Spleen (tissue), 11 donors: ENCODE results near the gene GIPC1. TPM values are rescaled to one million over a fixed set of nuclear protein-coding genes. Genes with fewer than 3 reads are reported as not detected.

Source experiments
- DNase-seq: peaks from one replicate; pipeline ENCODE4 v3.0.0-alpha.2; 2020
- H3K27ac ChIP-seq, 8 donors: fragments of 200-600 bp; sonication (generic) in 7 of 8; 1 replicate in 4 of 8; 2 replicates in 4 of 8; pipeline versions ENCODE4 v1.5.0 to v1.8.0; 2016 to 2021; ENCODE audit warnings: inconsistent platforms in 4 of 8, mild to moderate bottlenecking in 4 of 8, moderate library complexity in 1 of 8
- H3K27me3 ChIP-seq, 7 donors: fragments of 200-600 bp; sonication (generic) in 6 of 7; replicated peaks in 1 of 7; 1 replicate in 4 of 7; 2 replicates in 3 of 7; pipeline versions ENCODE4 v1.5.0 to v1.8.0; 2016 to 2021; ENCODE audit warnings: inconsistent platforms in 3 of 7, mild to moderate bottlenecking in 1 of 7
- H3K36me3 ChIP-seq, 6 donors: fragments of 200-600 bp; sonication (generic) in 5 of 6; 1 replicate in 4 of 6; 2 replicates in 2 of 6; pipeline versions ENCODE4 v1.5.0 to v1.8.0; 2016 to 2021; ENCODE audit warnings: inconsistent platforms in 2 of 6
- H3K4me1 ChIP-seq, 6 donors: fragments of 200-600 bp; sonication (generic) in 5 of 6; 1 replicate in 3 of 6; 2 replicates in 3 of 6; pipeline versions ENCODE4 v1.5.0 to v1.8.0; 2016 to 2021; ENCODE audit warnings: inconsistent platforms in 3 of 6
- H3K4me3 ChIP-seq, 8 donors: fragments of 200-600 bp; sonication (generic) in 7 of 8; 1 replicate in 4 of 8; 2 replicates in 4 of 8; pipeline versions ENCODE4 v1.5.0 to v1.8.0; 2016 to 2021; ENCODE audit warnings: inconsistent platforms in 4 of 8, mild to moderate bottlenecking in 4 of 8, moderate library complexity in 2 of 8
- H3K9me3 ChIP-seq, 8 donors: fragments of 200-600 bp; sonication (generic) in 7 of 8; 1 replicate in 4 of 8; 2 replicates in 4 of 8; pipeline versions ENCODE4 v1.5.0 to v1.8.0; 2016 to 2021; ENCODE audit warnings: inconsistent platforms in 4 of 8
- POLR2A ChIP-seq, 3 donors: fragments of 450-650 bp; IDR thresholded peaks; one replicate each; pipeline ENCODE4 v1.5.1; 2017; ENCODE audit warnings: antibody characterized with exemption in 3 of 3, mild to moderate bottlenecking in 1 of 3
- POLR2AphosphoS5 ChIP-seq, 3 donors: sonication (generic); formaldehyde crosslinking; IDR thresholded peaks; one replicate each; pipeline ENCODE4 v1.5.1; 2017; ENCODE audit warnings: antibody characterized with exemption in 3 of 3
- WGBS, 5 donors: extraction: QIAGEN DNeasy Blood & Tissue Kit in 3 of 5; methylation state at CpG; one replicate each; pipeline versions ENCODE4 v1.1.5 to v1.1.7; 2013 to 2018; 5-methylcytosine and 5-hydroxymethylcytosine counted together
- intact Hi-C: fragments of 100-400 bp; cut with DNase I; formaldehyde crosslinking; loops from one replicate; pipeline ENCODE4 v1.15.0; 2023; ENCODE audit warnings: low total_unique reads
- polyA plus RNA-seq, 3 donors: library from polyadenylated mRNA; stranded (reverse); fragments of 200-250 nt; gene quantifications; one replicate each; pipeline ENCODE4 v1.2.1, GENCODE V29; 2013
- total RNA-seq, 7 donors: library from RNA; depleted of rRNA in 3 of 7; stranded (reverse); fragments of >200 nt in 3 of 7; fragmentation: NEBNext Ultra II Directional in 4 of 7; extraction: Animal tissue kit (Norgen Biotek cat#: 25700) in 4 of 7; gene quantifications; one replicate each; pipeline versions ENCODE4 v1.1.0 to v1.2.1, GENCODE V29; 2016 to 2021
- TF ChIP-seq, protein P1 (sequence below), 11 experiments: fragments of 200-600 bp in 7 of 11; fragments of 450-650 bp in 4 of 11; sonication (generic) in 4 of 11; IDR thresholded peaks in 8 of 11; conservative IDR thresholded peaks in 3 of 11; 1 replicate in 7 of 11; 2 replicates in 4 of 11; pipeline versions ENCODE4 v1.4.0 to v1.8.0; 2016 to 2021; ENCODE audit warnings: antibody characterized with exemption in 11 of 11, inconsistent platforms in 4 of 11, mild to moderate bottlenecking in 1 of 11
- donor health status: healthy with polysubstance abuse.
- donor health status: DM: no; HTN: no; CAD: no; lungs with moderate emphysema.
- donor health status: DM: no; HTN: no; CAD: no.
- donor health status: Bipolar disorder and iron deficiency.
- donor health status: healthy.
- donor health status: DM: no; HTN: no; CAD: no.
- donor health status: DM: yes; HTN: yes; CAD: no.

GIPC1 gene
- total and polyA plus RNA-seq, 10 donors, result 17.1 to 58.1 (median 30.7) TPM

DNA sequence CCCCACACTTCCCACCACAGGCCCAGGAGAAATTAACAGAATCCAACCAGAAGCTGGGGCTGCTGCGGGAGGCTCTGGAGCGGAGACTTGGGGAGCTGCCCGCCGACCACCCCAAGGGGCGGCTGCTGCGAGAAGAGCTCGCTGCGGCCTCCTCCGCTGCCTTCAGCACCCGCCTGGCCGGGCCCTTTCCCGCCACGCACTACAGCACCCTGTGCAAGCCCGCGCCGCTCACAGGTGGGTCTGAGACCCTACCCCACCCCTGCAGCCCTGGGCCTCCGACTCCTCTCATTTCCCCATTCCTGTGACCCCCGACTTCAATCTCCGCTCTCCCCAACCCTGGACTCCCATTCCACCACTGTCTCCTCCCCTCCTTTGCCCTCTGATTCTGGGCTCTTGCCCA, 45.1 kb downstream of the GIPC1 start:
- Histone ChIP-seq H3K27ac (no peak overlapping the region), H3K36me3 (peaks cover 4 to 100% (median 99%) of the 10 kb centered on the region in 6 donors), H3K9me3 (no peaks in the 10 kb centered on the region), H3K4me1 (peaks cover 0 to 8% (median 0%) of the 10 kb centered on the region in 6 donors), H3K4me3 (no peak overlapping the region), H3K27me3 (no peaks in the 10 kb centered on the region)
- intact Hi-C loops, result no loop called here
- WGBS, 5 donors, result 96 to 99% (median 98%) methylated on average over 7 to 19 of the region's 19 CpGs
- TF ChIP-seq POLR2AphosphoS5 (IDR thresholded peaks at IDR 0.05), result no peak
- TF ChIP-seq, protein P1, sequence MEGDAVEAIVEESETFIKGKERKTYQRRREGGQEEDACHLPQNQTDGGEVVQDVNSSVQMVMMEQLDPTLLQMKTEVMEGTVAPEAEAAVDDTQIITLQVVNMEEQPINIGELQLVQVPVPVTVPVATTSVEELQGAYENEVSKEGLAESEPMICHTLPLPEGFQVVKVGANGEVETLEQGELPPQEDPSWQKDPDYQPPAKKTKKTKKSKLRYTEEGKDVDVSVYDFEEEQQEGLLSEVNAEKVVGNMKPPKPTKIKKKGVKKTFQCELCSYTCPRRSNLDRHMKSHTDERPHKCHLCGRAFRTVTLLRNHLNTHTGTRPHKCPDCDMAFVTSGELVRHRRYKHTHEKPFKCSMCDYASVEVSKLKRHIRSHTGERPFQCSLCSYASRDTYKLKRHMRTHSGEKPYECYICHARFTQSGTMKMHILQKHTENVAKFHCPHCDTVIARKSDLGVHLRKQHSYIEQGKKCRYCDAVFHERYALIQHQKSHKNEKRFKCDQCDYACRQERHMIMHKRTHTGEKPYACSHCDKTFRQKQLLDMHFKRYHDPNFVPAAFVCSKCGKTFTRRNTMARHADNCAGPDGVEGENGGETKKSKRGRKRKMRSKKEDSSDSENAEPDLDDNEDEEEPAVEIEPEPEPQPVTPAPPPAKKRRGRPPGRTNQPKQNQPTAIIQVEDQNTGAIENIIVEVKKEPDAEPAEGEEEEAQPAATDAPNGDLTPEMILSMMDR (IDR thresholded peaks at IDR 0.05 in 8 of 11, conservative IDR thresholded peaks at IDR 0.05 in 3 of 11), result no peak
- TF ChIP-seq POLR2A (IDR thresholded peaks at IDR 0.05), result no peak
- DNase-seq, result no peak

DNA sequence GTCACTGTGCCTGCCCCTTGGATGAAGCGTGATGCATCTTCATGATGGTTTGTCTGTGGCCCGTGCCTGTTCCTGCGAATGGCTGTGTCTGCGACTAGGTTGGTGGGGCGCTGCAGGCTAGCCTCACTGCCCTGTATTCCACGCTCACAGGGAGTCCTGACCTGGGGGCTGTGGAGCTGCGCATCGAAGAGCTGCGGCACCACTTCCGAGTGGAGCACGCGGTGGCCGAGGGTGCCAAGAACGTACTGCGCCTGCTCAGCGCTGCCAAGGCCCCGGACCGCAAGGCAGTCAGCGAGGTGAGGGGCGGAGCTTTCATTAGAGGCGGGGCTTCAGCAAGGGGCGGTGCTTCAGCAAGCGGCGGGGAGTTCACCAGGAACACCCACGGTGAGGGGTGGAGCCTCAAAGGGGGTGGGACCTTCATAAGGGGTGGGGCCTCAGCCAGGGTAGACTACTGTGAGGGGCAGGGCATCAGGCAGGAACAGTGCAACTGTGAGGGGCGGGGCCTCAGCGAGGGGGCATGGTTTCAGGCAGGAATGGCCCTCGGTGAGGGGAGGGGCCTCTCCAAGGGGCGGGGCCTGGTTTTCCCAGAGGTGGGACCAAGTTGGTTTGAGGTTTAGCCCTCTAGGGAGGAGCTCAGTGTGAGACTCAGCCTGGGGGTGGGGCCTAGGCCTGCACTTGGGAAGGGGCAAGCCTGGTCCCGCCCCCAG, 45.6 kb downstream of the GIPC1 start:
- no peak for DNase-seq
- WGBS, 5 donors, result 83 to 91% (median 85%) methylated on average over 26 to 30 of the region's 30 CpGs
- no peaks in the 10 kb centered on the region for H3K9me3 ChIP-seq
- H3K36me3 ChIP-seq, result peaks cover 4 to 100% (median 100%) of the 10 kb centered on the region in 6 donors
- no peaks in the 10 kb centered on the region for H3K27me3 ChIP-seq
- no peak for TF ChIP-seq POLR2A (IDR thresholded peaks at IDR 0.05)
- peak in 2 of 3 donors; percentile 7 to 63 for TF ChIP-seq POLR2AphosphoS5 (IDR thresholded peaks at IDR 0.05)
- TF ChIP-seq, protein P1 (IDR thresholded peaks at IDR 0.05 in 8 of 11, conservative IDR thresholded peaks at IDR 0.05 in 3 of 11), result no peak
- intact Hi-C loops, result no loop called here
- H3K4me1 ChIP-seq, result peaks cover 0 to 8% (median 0%) of the 10 kb centered on the region in 6 donors
- H3K27ac ChIP-seq, result peak overlapping the region in 1 of 8 donors; percentile 33
- H3K4me3 ChIP-seq, result no peak overlapping the region

DNA sequence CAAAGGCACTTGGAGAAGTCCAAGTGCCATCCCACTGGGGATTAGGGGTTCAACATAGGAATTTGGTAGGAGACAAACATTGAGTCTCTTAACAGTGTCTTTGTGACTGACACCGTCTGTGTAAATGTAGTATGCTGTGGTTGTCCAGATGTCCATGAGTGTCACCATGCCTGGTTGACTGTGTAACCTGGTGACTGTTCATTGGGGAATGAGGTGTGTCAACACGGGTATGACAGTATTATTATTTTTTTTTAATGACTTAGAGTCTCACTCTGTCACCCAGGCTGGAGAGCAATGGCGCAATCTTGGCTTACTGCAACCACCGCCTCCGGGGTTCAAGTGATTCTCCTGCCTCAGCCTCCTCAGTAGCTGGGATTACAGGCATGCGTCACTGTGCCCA, 46.6 kb downstream of the GIPC1 start:
- no peak for DNase-seq
- Histone ChIP-seq H3K27me3 (no peaks in the 10 kb centered on the region), H3K27ac (no peak overlapping the region), H3K4me1 (peaks cover 0 to 13% (median 0%) of the 10 kb centered on the region in 6 donors), H3K36me3 (peaks cover 4 to 100% (median 100%) of the 10 kb centered on the region in 6 donors), H3K4me3 (no peak overlapping the region), H3K9me3 (no peaks in the 10 kb centered on the region)
- TF ChIP-seq POLR2A (IDR thresholded peaks at IDR 0.05) (no peak), POLR2AphosphoS5 (IDR thresholded peaks at IDR 0.05) (no peak)
- TF ChIP-seq, protein P1 (IDR thresholded peaks at IDR 0.05 in 8 of 11, conservative IDR thresholded peaks at IDR 0.05 in 3 of 11), result no peak
- WGBS, 5 donors, result 78 to 96% (median 89%) methylated on average over 6 of the region's 6 CpGs
- intact Hi-C loops, result no loop called here

DNA sequence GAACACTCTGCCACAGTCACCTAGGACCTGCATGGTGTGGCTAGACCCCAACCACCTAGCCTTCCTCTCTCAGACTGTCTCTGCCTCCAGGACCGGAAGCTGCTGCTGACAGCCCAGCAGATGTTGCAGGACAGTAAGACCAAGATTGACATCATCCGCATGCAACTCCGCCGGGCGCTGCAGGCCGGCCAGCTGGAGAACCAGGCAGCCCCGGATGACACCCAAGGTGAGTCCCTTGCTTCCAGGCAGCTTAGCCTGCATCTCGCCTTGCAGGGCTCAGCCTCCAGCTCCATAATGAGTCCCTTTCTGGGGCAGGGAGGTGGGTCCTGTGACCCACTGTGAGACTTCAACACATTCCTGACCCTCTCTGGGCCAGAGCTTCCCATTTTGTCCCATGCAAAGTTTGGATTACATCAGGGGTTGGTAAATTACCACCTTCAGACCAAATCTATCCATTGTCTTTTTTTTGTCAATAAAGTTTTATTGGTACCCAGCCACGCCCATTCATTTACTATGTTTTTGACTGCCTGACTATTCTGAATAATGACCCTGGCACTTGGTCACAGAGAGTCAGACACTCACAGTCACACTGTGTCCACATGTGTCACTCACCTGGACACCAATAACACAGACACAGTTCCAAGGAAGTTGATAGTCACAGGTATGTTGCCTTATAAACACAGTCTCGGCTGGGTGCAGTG, 49.4 kb downstream of the GIPC1 start:
- WGBS, 5 donors, result 95 to 98% (median 98%) methylated on average over 10 of the region's 10 CpGs
- no peaks in the 10 kb centered on the region for H3K27me3 ChIP-seq
- H3K4me1 ChIP-seq, result peaks cover 0 to 38% (median 4%) of the 10 kb centered on the region in 6 donors
- no peak overlapping the region for H3K27ac ChIP-seq
- TF ChIP-seq POLR2AphosphoS5 (IDR thresholded peaks at IDR 0.05) (peak in 1 of 3 donors; percentile 34), POLR2A (IDR thresholded peaks at IDR 0.05) (no peak)
- H3K36me3 ChIP-seq, result peaks cover 6 to 100% (median 100%) of the 10 kb centered on the region in 6 donors
- intact Hi-C loops, result no loop called here
- DNase-seq, result no peak
- H3K9me3 ChIP-seq, result no peaks in the 10 kb centered on the region
- no peak overlapping the region for H3K4me3 ChIP-seq
